ENCODE results near the gene EME1. TPM values are rescaled to one million over a fixed set of nuclear protein-coding genes. Genes with fewer than 3 reads are reported as not detected.
"Not testable (repeated sequence)": the region's sequence is repeated elsewhere in the genome, so short reads cannot be mapped to it uniquely, and the experiment has no call there.

The EME1 gene
- total RNA-seq, 2 experiments from 2014 or later: 34.0 to 40.8 TPM

DNA sequence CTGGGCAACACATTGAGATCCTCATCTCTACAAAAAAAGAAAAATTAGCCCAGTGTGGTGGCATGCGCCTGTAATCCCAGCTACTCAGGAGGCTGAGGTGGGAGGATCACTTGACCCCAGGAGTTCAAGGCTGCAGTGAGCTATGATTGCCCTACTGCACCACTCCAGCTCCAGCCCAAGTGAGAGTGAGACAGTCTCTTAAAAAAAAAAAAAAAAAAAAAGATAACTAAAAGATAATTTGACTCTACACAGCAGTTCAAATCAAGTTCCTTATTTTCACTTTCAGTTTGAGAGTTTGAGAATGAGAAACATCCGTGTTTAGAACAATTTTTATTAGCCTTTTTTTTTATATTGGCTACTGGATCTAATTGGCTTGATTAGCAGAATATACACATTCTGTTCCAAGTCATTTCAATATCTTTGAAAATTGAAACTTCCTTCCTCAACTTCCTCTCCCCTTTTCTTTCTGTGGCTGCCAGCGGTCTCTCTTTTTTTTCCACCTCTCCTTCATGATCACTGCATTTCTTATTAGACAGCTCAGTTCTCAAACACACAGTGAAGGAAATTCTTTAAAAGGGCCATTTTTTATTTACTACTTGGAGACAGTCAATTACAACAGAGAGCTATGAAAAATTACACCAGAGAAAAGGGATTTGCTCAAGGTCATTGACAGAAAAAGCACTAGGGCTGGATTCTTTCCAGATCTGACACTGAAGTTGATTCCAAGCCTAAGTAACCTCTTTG, 48.5 kb downstream of the EME1 start:
- peak overlapping the region; percentile 93 for H3K27ac Mint-ChIP-seq
- no peaks in the 10 kb centered on the region for H3K9me3 Mint-ChIP-seq (ENCODE audit: low read depth)
- peak overlapping the region; percentile 69 for H3K4me3 Mint-ChIP-seq
- peaks cover 25% of the 10 kb centered on the region for H3K4me1 Mint-ChIP-seq
- peaks cover 5% of the 10 kb centered on the region for H3K36me3 Mint-ChIP-seq
- ATAC-seq (no peak), DNase-seq (no peak)
- CTCF ChIA-PET: interaction anchor here (0.5 to 3.5 kb wide), 6 partner anchors 10 to 275 kb away, joined by 3 to 55 read pairs (median 4); partner anchors contain the start of gene LRRC59
- H3K27me3 Mint-ChIP-seq: peaks cover 9% of the 10 kb centered on the region

DNA sequence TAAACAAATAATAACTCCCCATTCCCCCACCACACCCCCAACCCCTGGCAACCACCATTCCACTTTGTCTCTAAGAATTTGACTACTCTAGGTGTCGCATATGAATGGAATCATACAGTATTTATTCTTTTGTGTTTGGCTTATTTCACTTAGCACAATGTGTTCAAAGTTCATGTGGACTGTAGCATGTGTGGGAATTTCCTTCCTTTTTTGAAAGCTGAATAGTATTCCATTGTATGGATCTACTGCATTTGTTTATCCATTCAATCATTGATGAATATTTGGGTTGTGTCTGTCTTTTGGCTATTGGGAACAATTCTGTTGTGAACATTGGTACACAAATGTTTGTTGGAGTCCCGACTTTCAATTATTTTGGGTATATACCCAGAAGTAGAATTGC, 49.7 kb downstream of the EME1 start:
- no peak overlapping the region for H3K27ac Mint-ChIP-seq
- ATAC-seq: no peak
- H3K27me3 Mint-ChIP-seq: peaks cover 4% of the 10 kb centered on the region
- CTCF ChIA-PET: interaction anchor here (0.7 to 3.5 kb wide), 3 partner anchors 8 to 244 kb away, joined by 3 to 55 read pairs (median 9); partner anchors contain the start of gene LRRC59
- H3K9me3 Mint-ChIP-seq (ENCODE audit: low read depth): no peaks in the 10 kb centered on the region
- DNase-seq: no peak
- no peak overlapping the region for H3K4me3 Mint-ChIP-seq
- peaks cover 35% of the 10 kb centered on the region for H3K4me1 Mint-ChIP-seq
- H3K36me3 Mint-ChIP-seq: peaks cover 5% of the 10 kb centered on the region

DNA sequence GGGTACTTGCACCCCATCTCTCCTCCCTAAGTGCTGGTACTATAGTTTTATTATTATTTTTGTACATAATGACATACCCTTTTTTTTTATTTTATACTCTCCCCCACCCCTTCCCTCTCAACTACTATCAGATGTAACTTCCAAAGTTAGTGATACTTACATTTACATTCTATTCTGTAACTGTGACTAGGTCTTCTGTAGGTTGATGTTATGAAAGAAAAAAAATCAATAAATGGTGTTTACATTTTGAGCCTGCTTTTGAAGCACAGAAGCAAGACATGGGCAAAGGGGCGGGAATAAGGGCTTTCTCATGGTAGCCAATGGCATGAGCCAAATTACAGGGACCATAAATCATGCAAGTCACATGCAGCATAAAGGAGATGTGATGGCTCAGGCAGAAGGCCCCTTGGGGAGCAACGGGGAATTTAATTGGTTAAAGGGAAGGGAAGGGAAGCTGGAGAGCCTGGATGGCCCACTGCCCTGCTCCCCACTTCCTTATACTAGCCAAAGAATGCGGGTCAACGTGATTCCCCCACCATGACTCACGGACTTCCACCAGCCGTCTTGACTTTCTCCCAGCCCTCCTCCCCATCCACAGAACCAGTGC, 50.6 kb downstream of the EME1 start:
- Mint-ChIP-seq H3K4me3 (no peak overlapping the region), H3K4me1 (peaks cover 37% of the 10 kb centered on the region), H3K27ac (no peak overlapping the region), H3K9me3 (ENCODE audit: low read depth) (no peaks in the 10 kb centered on the region), H3K27me3 (peaks cover 4% of the 10 kb centered on the region), H3K36me3 (peaks cover 7% of the 10 kb centered on the region)
- DNase-seq (no peak), ATAC-seq (no peak)
- CTCF ChIA-PET: no interaction called here

DNA sequence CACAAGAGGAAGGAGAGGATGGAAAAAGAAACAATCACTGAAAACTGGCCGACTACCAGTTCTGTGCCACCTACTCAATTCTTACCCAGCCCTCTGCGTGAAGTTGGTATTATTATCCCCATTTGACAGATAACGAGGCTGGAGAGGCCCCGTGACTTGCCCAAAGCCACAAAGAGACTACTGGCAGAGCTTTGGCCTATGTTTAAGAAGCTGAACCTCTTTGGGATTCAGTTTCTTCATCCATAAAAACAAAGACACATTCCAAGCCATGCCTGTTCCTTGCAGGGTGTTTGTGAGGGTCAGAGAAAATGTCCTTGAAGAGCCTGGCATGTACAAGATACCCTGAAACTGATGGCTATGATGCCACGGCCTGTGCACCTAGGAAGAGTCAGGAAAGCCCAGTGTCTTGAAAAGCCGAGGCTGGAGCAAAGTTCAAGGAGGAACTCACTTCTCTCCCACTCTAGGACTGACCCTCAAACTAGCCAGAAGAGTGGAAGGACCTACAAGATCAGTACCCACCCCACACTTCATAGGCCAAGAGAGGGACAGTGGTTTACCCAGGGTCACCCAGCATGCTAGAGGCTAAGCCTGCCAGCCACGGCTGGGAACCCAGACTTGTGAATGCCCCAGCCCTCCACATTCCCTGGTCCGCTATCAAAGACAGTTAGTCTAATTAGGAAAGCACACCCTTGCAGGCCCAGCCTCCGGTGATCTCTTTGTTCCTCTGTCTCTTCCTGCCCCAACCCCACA, 51.4 kb downstream of the EME1 start:
- H3K36me3 Mint-ChIP-seq: peaks cover 2% of the 10 kb centered on the region
- DNase-seq (no peak), ATAC-seq (no peak)
- CTCF ChIA-PET: interaction anchor here (1.3 to 4.0 kb wide), 2 partner anchors 27 to 151 kb away, joined by 3 to 31 read pairs; partner anchors contain the start of gene LRRC59
- no peak overlapping the region for H3K27ac Mint-ChIP-seq
- no peaks in the 10 kb centered on the region for H3K9me3 Mint-ChIP-seq (ENCODE audit: low read depth)
- H3K4me3 Mint-ChIP-seq: peak overlapping the region; percentile 84
- no peaks in the 10 kb centered on the region for H3K27me3 Mint-ChIP-seq
- H3K4me1 Mint-ChIP-seq: peaks cover 37% of the 10 kb centered on the region

DNA sequence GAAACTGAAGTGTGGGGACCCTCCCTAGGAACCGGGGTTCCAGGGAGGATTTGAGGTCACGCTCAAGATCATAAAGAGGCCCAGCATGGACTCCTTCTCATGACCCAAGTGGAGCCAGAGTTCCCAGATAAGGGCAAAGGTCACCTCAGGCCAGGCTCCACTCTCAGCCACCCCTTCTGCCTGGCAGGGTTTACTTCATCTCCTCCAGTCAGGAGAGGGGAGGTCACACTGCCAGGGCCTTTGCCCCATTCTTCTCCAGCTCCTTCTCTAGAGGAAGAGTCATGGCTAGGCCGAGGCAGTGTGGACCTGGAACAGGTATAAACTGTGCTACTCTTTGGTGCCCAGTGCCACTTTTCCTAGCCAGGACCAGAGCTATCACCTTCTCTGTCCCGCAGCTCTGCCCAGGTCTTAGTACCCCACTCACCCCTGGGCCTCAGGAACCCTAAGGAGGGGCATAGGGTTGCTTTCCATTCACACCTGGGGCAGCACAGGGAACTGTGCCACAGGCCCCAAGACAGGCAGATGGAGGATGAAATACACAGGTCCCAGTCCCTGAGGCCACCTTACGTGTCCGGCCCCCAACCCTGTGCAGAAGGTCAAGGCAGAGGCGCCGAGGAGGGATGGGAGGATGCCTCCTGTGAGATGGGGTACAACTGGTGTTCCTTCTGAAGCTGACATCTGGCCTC, 52.1 kb downstream of the EME1 start:
- peaks cover 2% of the 10 kb centered on the region for H3K36me3 Mint-ChIP-seq
- H3K4me1 Mint-ChIP-seq: peaks cover 37% of the 10 kb centered on the region
- CTCF ChIA-PET: interaction anchor here (1.3 to 4.0 kb wide), 2 partner anchors 28 to 152 kb away, joined by 3 to 31 read pairs; partner anchors contain the start of gene LRRC59
- ATAC-seq (no peak), DNase-seq (no peak)
- H3K9me3 Mint-ChIP-seq (ENCODE audit: low read depth): no peaks in the 10 kb centered on the region
- peak overlapping the region; percentile 86 for H3K27ac Mint-ChIP-seq
- no peaks in the 10 kb centered on the region for H3K27me3 Mint-ChIP-seq
- peak overlapping the region; percentile 84 for H3K4me3 Mint-ChIP-seq

DNA sequence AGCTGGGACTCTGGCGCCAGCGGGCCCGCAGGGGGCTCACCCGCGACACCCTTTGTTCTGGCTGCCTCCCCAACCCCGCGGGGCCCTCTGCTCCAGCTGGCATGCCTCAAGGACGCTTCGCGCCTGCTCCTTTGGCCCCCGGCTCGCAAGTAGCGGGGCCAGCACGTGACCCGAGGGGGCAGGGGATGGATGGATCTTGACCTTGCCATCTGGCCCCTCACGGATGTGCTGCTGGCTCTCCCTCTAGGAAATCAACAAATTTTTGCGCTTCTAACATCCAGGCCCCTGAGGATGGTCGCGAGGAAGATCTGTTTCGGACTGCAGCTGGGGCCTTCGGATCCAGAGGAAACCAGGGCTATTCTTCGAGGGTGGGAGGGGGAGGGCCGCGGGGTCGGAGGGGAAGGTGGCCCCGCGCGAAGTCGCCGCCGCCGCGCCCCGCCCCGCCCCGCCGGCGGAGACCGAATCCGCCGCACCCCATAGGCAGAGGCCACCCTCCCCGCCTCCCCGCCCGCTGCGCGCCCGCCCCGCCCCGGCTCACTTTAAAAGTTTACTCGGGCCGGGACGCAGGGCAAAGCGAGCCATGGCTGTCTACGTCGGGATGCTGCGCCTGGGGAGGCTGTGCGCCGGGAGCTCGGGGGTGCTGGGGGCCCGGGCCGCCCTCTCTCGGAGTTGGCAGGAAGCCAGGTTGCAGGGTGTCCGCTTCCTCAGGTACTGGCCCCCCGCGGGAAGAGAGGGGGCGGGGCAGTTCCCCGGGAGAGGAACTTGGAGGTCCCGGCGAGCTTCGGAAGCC, 52.8 kb downstream of the EME1 start, which contains the start of gene ACSF2:
Gene ACSF2, plus strand, starts transcription at position 537 of the 790 bp plus-strand sequence. Its CDS starts 44 bp downstream, at position 581.
- ATAC-seq (peak; percentile 86), DNase-seq (peak; percentile 82)
- peak within 1 kb of the TSS; percentile 84 for H3K4me3 Mint-ChIP-seq
- peaks cover 2% of the 10 kb centered on the region for H3K36me3 Mint-ChIP-seq
- CTCF ChIA-PET: interaction anchor here (1.3 to 4.0 kb wide), 6 partner anchors 29 to 225 kb away, joined by 3 to 31 read pairs (median 5); partner anchors contain the start of gene LRRC59
- H3K27me3 Mint-ChIP-seq: no peaks in the 10 kb centered on the region
- H3K27ac Mint-ChIP-seq: peak within 1 kb of the TSS; percentile 86
- H3K9me3 Mint-ChIP-seq (ENCODE audit: low read depth): no peaks in the 10 kb centered on the region
- peaks cover 33% of the 10 kb centered on the region for H3K4me1 Mint-ChIP-seq

DNA sequence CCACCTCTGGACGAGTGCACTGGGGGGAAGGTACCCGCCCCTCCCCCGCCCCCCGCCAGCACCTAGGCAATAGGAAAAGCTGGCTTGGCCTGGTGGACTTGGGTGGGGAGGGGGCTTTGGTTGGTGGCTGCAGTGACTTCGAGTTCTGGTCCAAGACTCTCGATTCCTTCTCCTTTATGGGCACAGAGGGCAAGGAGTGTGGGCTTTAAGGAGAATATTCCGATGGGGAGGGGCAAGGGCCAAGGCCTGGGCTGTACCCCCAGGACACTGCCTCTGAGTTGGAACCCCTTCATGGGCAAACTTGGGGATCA, 53.4 kb downstream of the EME1 start:
- CTCF ChIA-PET: interaction anchor here (1.4 to 4.0 kb wide), 5 partner anchors 29 to 226 kb away, joined by 3 to 31 read pairs (median 6); partner anchors contain the start of gene LRRC59
- peak overlapping the region; percentile 78 for H3K27ac Mint-ChIP-seq
- no peaks in the 10 kb centered on the region for H3K9me3 Mint-ChIP-seq (ENCODE audit: low read depth)
- DNase-seq (no peak), ATAC-seq (no peak)
- H3K27me3 Mint-ChIP-seq: no peaks in the 10 kb centered on the region
- peaks cover 29% of the 10 kb centered on the region for H3K4me1 Mint-ChIP-seq
- H3K36me3 Mint-ChIP-seq: peaks cover 2% of the 10 kb centered on the region
- peak overlapping the region; percentile 84 for H3K4me3 Mint-ChIP-seq

DNA sequence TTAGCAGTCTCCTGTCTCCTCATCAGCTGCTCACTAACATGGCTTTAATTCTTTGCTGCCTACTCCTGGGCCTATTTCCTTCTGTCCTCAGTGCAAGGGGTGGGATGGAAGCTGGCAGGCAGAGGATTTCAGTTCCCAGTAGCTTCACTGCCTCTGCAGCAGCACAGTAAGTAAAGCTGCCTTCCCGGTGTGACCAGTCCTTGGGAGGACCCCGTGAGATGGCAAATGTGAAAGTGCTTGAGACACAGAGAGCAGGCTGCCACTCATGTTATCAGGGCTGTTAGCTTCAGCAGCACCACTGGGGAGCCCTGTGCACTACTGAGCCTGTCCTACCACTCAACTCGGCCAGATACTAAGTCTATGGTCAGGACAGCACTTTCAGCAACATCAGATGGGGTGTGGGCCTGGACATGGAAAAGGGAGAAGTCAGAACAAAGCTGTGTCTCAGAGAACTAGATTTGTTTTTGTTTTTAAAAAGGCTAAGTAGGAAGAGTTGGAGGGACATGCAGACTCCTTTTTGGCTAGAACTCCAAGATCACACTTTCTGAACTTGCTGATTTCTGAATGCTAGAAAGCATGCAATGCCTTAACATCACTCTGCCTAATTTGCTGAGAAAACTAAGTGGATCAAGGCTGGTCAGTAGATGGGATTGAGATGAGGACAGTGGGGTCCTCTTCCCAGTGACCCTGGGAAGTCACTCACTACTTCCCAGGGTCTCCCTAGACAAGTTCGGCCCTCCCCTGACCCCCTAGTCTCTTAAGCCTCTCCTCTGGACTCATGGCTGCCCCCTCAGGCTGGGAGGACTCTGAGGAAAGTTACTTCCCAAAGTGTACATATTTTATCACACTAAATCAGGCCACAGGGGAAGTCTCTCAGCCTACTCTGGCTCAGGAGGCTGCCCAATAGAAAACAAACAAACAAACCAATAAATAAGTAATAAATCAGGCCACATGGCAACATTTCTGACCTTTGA, 54.1 kb downstream of the EME1 start:
- ATAC-seq (peak; percentile 52), DNase-seq (peak; percentile 55)
- Mint-ChIP-seq H3K4me3 (peak overlapping the region; percentile 84), H3K27me3 (no peaks in the 10 kb centered on the region), H3K4me1 (peaks cover 24% of the 10 kb centered on the region), H3K9me3 (ENCODE audit: low read depth) (no peaks in the 10 kb centered on the region), H3K27ac (peak overlapping the region; percentile 78), H3K36me3 (peaks cover 2% of the 10 kb centered on the region)
- CTCF ChIA-PET: interaction anchor here (1.4 to 4.0 kb wide), 5 partner anchors 30 to 227 kb away, joined by 3 to 31 read pairs (median 6); partner anchors contain the start of gene LRRC59

DNA sequence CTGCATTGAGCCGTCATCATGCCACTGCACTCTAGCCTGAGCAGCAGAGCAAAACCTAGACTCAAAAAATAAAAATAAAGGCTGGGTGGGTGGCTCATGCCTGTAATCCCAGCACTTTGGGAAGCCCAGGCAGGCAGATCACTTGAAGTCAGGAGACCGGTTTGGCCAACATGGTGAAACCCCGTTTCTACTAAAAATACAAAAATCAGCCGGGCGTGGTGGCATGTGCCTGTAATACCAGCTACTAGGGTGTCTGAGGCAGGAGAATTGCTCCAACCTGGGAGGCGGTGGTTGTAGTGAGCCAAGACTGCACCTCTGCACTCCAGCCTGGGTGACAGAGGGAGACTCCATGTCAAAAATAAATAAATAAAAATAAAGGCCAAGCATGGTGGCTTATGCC, 55.1 kb downstream of the EME1 start:
- H3K36me3 Mint-ChIP-seq; H3K4me3 Mint-ChIP-seq; H3K27ac Mint-ChIP-seq; DNase-seq; H3K9me3 Mint-ChIP-seq (ENCODE audit: low read depth); H3K27me3 Mint-ChIP-seq; ATAC-seq: not testable (repeated sequence)
- CTCF ChIA-PET: interaction anchor here (4.0 kb wide), 1 partner anchor 31 kb away, joined by 31 read pairs; the partner anchor contains the start of gene LRRC59
- H3K4me1 Mint-ChIP-seq: peaks cover 24% of the 10 kb centered on the region

DNA sequence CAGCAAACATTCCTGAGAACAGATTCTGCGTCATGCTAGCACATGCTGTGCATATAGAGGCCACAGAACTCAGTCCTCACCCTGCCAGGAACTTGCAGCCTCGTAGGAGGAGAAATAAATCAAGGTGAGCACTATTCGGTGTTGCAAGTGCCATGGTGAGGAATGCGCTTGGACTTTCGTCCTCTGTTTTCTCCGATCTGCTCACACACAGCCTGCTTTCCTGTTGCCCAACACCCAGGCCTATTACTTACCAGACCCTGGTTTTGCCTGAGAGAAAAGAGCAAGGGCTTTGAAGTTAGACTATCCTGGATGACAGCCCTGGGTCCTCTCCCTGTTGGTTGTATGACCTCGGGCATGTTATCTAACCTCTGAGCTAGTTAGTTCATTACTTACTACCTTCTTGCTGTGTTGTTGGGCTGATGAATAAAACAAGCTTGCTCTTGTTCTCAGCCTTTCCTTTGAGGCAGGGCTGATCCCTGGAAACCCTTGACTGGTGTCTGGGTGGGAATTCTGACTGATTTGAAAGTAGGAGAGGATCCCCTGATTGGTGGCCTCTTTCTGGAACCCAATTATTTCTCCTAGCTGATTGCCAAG, 55.9 kb downstream of the EME1 start:
- H3K27ac Mint-ChIP-seq: no peak overlapping the region
- H3K4me1 Mint-ChIP-seq: peaks cover 24% of the 10 kb centered on the region
- ATAC-seq (no peak), DNase-seq (no peak)
- H3K4me3 Mint-ChIP-seq: no peak overlapping the region
- no peaks in the 10 kb centered on the region for H3K9me3 Mint-ChIP-seq (ENCODE audit: low read depth)
- H3K27me3 Mint-ChIP-seq: no peaks in the 10 kb centered on the region
- CTCF ChIA-PET: interaction anchor here (0.8 to 2.1 kb wide), 2 partner anchors 32 to 67 kb away, joined by 3 to 11 read pairs; partner anchors contain the start of gene LRRC59
- peaks cover 2% of the 10 kb centered on the region for H3K36me3 Mint-ChIP-seq

DNA sequence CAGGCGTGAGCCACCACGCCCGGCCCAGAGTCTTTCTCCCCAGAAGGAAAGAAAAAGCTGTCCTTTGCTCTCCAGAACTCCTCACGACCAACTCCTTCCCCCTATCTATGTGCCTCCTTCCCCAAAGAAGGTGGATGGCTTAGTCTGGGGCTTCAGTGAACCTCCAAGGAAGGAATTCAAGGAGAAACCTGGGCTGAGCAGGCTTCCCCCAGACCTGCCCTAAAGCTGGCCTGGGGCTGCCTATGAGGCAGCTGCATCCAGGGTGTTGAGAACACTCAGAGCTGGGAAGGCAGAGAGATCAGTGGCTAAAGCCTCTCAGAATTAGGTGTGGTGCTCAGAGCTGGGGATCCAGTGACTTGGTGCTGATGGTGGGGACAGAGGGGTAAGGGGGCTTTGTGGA, 56.8 kb downstream of the EME1 start:
- ATAC-seq: no peak
- Mint-ChIP-seq H3K36me3 (peaks cover 2% of the 10 kb centered on the region), H3K4me1 (peaks cover 21% of the 10 kb centered on the region), H3K9me3 (ENCODE audit: low read depth) (no peaks in the 10 kb centered on the region), H3K27ac (no peak overlapping the region), H3K27me3 (no peaks in the 10 kb centered on the region), H3K4me3 (no peak overlapping the region)
- DNase-seq: no peak
- CTCF ChIA-PET: interaction anchor here (0.8 to 2.1 kb wide), 2 partner anchors 32 to 68 kb away, joined by 3 to 11 read pairs; partner anchors contain the start of gene LRRC59
